Tibial nerve (tissue), 4 donors: ENCODE results near the gene KCMF1. TPM values are rescaled to one million over a fixed set of nuclear protein-coding genes. Genes with fewer than 3 reads are reported as not detected.

ENCODE experiments used
- DNase-seq, 2 donors: peaks; one replicate each; pipeline ENCODE4 v3.0.0-alpha.2; 2019; ENCODE audit warnings: low spot score in 2 of 2
- H3K27ac ChIP-seq, 4 donors: fragments of 200-600 bp; sonication (generic) in 3 of 4; one replicate each; pipeline ENCODE4 v1.5.1; 2017 to 2019; ENCODE audit warnings: mild to moderate bottlenecking in 1 of 4
- H3K27me3 ChIP-seq, 2 donors: fragments of 200-600 bp; sonication (generic) in 1 of 2; one replicate each; pipeline versions ENCODE4 v1.5.1 to v1.6.0; 2017 to 2019
- H3K36me3 ChIP-seq, 3 donors: fragments of 200-600 bp; sonication (generic); one replicate each; pipeline ENCODE4 v1.5.1; 2018 to 2019
- H3K4me1 ChIP-seq, 4 donors: fragments of 200-600 bp; sonication (generic) in 3 of 4; one replicate each; pipeline ENCODE4 v1.5.1; 2017 to 2019
- H3K4me3 ChIP-seq, 4 donors: fragments of 200-600 bp; sonication (generic) in 3 of 4; one replicate each; pipeline ENCODE4 v1.5.1; 2017 to 2019; ENCODE audit warnings: mild to moderate bottlenecking in 1 of 4, moderate library complexity in 1 of 4
- H3K9me3 ChIP-seq, 4 donors: fragments of 200-600 bp; sonication (generic) in 3 of 4; one replicate each; pipeline ENCODE4 v1.5.1; 2017 to 2019
- CTCF ChIP-seq, 5 experiments: fragments of 200-600 bp in 3 of 5; fragments of 450-650 bp in 2 of 5; sonication (generic) in 3 of 5; IDR thresholded peaks; one replicate each; pipeline ENCODE4 v1.5.1; 2016 to 2019; ENCODE audit warnings: antibody characterized with exemption in 5 of 5, mild to moderate bottlenecking in 3 of 5, moderate library complexity in 2 of 5
- EP300 ChIP-seq, 2 donors: sonication (generic); formaldehyde crosslinking; IDR thresholded peaks; one replicate each; pipeline ENCODE4 v1.6.1; 2017; ENCODE audit warnings: antibody characterized with exemption in 2 of 2, mild to moderate bottlenecking in 1 of 2
- POLR2A ChIP-seq, 2 donors: fragments of 450-650 bp; IDR thresholded peaks; one replicate each; pipeline ENCODE4 v1.6.1; 2017; ENCODE audit warnings: antibody characterized with exemption in 2 of 2, mild to moderate bottlenecking in 2 of 2, moderate library complexity in 2 of 2
- WGBS, 2 donors: methylation state at CpG; one replicate each; pipeline ENCODE4 v1.1.5; 2018; 5-methylcytosine and 5-hydroxymethylcytosine counted together
- total RNA-seq, 4 donors: library from RNA; depleted of rRNA; stranded (reverse); fragments of >200 nt; gene quantifications; one replicate each; pipeline ENCODE4 v1.1.0, GENCODE V29; 2016

KCMF1 gene
- total RNA-seq, 4 donors from 2014 or later = 22.9 to 35.1 (median 29.7) TPM

DNA sequence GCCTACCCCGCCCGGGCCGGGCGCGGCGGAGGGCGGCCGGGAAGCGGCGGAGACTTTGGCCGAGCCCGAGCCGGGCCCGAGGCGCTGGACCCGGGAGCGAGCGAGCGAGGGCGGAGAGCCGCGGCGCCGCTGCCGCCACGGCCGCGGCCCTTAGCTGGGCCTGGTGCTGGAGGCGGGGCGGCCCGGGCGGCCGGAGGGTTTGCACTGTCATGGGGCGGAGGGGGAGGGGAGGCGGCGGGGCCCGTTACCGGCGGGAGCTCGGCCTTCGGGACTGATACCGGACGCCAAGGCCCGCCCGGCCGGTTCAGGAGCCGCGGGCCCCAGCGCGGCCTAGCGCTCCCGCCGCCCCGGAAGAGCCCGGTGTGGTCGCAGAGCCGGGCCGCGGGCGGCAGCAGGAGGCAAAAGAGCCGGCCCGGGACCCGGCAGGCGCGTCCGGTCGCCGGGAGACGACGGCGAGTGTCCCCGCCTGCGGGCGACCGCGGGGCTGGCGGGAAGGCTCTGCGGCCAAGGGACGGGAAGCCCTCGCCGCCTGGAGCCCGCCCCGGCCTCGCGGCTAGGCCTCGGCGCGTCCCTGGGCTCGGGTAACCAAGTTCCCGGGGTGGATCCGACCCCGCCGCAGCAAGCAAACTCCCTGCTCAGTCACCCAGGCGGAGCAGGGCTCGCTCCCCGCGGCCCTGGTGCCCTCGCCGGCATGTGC lies 697 bp downstream of the KCMF1 start:
- 0 to 1% methylated on average over 15 to 50 of the region's 99 CpGs for WGBS, 2 donors
- DNase-seq = peak in 1 of 2 donors; percentile 13
- peaks cover 0 to 71% (median 30%) of the 10 kb centered on the region in 4 donors for H3K4me1 ChIP-seq

DNA sequence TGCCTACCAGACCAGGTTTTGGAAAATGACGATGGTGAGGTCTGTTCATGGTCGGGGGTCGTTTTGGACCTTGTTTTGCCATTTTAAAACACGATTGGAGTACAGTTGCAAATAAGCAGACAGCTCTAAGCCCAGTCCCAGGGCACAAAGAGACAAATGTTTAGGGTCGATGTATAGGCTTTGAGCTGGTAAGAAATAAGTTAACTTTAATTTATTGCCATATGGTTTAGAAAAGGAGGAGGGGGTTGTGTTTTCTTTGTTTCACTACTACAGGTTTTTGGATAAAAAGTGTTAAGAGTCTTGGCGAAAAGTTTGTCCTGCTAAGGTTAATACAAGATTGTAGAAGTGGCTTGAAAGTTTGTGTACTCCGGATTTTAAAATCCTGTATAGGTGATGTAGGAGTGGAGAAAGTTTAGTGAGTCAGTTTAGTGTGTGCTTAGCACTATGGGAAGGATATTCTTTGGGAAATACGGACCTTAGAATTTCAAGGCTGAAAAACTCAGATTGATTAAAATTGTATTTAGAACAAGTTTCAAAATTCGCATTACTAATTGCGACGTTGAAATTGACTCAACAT lies 1.3 kb downstream of the KCMF1 start:
- WGBS, 2 donors = 9 to 16% methylated on average over 11 of the region's 11 CpGs
- Histone ChIP-seq H3K27me3 (no peaks in the 10 kb centered on the region), H3K36me3 (no peaks in the 10 kb centered on the region), H3K27ac (peak overlapping the region; percentile 85 to 99 (median 94)), H3K9me3 (no peaks in the 10 kb centered on the region), H3K4me1 (peaks cover 0 to 66% (median 28%) of the 10 kb centered on the region in 4 donors), H3K4me3 (peak overlapping the region; percentile 38 to 97 (median 74))
- DNase-seq = no peak
- TF ChIP-seq POLR2A (IDR thresholded peaks at IDR 0.05) = no peak
- TF ChIP-seq CTCF (IDR thresholded peaks at IDR 0.05) = no peak
- no peak for TF ChIP-seq EP300 (IDR thresholded peaks at IDR 0.05)

More for the DNA sequence above, 697 bp downstream of the KCMF1 start:
- H3K36me3 ChIP-seq = no peaks in the 10 kb centered on the region
- TF ChIP-seq EP300 (IDR thresholded peaks at IDR 0.05) = peak in 1 of 2 donors; percentile 13
- no peak for TF ChIP-seq POLR2A (IDR thresholded peaks at IDR 0.05)
- no peaks in the 10 kb centered on the region for H3K27me3 ChIP-seq
- peak overlapping the region; percentile 85 to 99 (median 94) for H3K27ac ChIP-seq
- peak overlapping the region; percentile 38 to 97 (median 74) for H3K4me3 ChIP-seq
- H3K9me3 ChIP-seq = no peaks in the 10 kb centered on the region

GRCh38 chr2:84972932-84973331 lies 2.0 kb downstream of the KCMF1 start:
- H3K36me3 ChIP-seq = no peaks in the 10 kb centered on the region
- peak overlapping the region in 2 of 4 donors; percentile 79 to 97 for H3K4me3 ChIP-seq
- no peak for TF ChIP-seq POLR2A (IDR thresholded peaks at IDR 0.05)
- no peak for TF ChIP-seq EP300 (IDR thresholded peaks at IDR 0.05)
- peaks cover 0 to 60% (median 25%) of the 10 kb centered on the region in 4 donors for H3K4me1 ChIP-seq
- H3K9me3 ChIP-seq = no peaks in the 10 kb centered on the region
- 21 to 28% methylated on average over 4 of the region's 4 CpGs for WGBS, 2 donors
- no peak for DNase-seq
- H3K27me3 ChIP-seq = no peaks in the 10 kb centered on the region
- H3K27ac ChIP-seq = peak overlapping the region in 3 of 4 donors; percentile 91 to 99 (median 98)

DNA sequence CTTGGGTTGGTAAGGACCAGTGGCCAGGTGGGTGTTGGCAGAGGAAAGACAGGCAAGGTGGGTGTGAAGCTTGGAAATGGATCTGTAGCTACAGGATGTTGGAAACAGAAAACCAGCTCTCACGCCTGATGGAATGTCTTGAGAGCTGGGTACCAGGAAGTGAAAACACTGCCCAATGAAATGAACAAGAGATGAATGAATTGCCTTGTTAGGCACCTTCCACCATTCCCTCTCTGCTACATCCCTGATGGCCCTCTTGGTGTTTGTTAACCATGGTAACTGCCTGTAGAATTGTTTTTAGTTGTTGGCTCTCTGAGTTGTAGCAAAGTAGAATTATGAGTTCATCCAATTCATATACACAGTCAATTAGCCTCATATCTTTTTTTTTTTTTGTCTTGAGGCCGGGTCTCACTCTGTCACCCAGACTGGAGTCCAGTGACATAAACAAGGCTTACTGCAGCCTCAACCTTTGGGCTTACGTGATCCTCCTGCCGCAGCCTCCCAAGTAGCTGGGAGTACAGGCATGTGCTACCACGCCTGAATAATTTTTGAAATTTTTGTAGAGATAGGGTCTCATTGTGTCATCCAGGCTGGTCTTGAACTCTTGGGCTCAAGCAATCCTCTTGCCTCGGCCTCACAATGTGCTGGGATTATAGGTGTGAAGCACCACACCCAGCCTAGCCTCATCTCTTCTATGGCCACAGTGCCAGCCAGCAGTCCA lies 9.5 kb downstream of the KCMF1 start:
- H3K4me3 ChIP-seq = no peak overlapping the region
- peaks cover 0 to 43% (median 11%) of the 10 kb centered on the region in 4 donors for H3K4me1 ChIP-seq
- no peaks in the 10 kb centered on the region for H3K36me3 ChIP-seq
- no peaks in the 10 kb centered on the region for H3K9me3 ChIP-seq
- H3K27me3 ChIP-seq = no peaks in the 10 kb centered on the region
- 86% methylated on average over 6 of the region's 6 CpGs for WGBS, 2 donors
- no peak for DNase-seq
- no peak for TF ChIP-seq CTCF (IDR thresholded peaks at IDR 0.05)
- no peak for TF ChIP-seq POLR2A (IDR thresholded peaks at IDR 0.05)
- TF ChIP-seq EP300 (IDR thresholded peaks at IDR 0.05) = no peak
- no peak overlapping the region for H3K27ac ChIP-seq

DNA sequence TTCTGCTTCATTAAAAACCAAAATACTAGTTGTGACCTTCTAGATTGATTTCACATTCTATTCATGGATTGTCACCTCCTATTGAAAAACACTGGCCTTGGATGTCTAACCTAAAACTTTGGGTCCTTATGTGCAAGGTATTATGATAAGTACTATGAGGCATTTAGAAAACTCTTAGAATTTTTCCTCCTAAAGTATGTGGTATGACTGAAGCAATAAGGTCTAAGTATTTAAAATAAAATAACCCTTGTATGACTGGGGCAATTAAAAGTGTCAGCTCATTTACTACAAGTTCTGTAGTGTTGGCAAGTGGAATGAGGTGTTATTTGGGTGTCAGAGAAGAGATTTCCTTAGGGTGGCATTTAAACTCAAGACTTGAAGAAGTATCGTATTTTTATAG lies 15.1 kb downstream of the KCMF1 start:
- Histone ChIP-seq H3K9me3 (no peaks in the 10 kb centered on the region), H3K4me1 (peaks cover 0 to 63% (median 20%) of the 10 kb centered on the region in 4 donors), H3K27me3 (no peaks in the 10 kb centered on the region), H3K36me3 (no peaks in the 10 kb centered on the region), H3K4me3 (no peak overlapping the region), H3K27ac (peak overlapping the region in 1 of 4 donors; percentile 32)
- TF ChIP-seq CTCF (IDR thresholded peaks at IDR 0.05) (no peak), EP300 (IDR thresholded peaks at IDR 0.05) (no peak), POLR2A (IDR thresholded peaks at IDR 0.05) (no peak)
- WGBS, 2 donors = 86% methylated on average over 1 of the region's 1 CpG
- DNase-seq = no peak
